HG02870 (cell line): ENCODE data around the gene PLEKHA7.
A peak's percentile ranks its signal among the peaks of the same experiment; 100 is the strongest.
"Not testable (repeated sequence)": the region's sequence is repeated elsewhere in the genome, so short reads cannot be mapped to it uniquely, and the experiment has no call there.

ENCODE experiments used
- ATAC-seq: cut with Tn5 transposase; IDR thresholded peaks from one replicate; pipeline ENCODE4 v1.9.1; 2021; ENCODE audit warnings: mild to moderate bottlenecking, moderate library complexity; ENCODE audit not compliant: unreplicated experiment

The PLEKHA7 gene

GRCh38 chr11:17012179-17012578, 2.0 kb downstream of the PLEKHA7 start:
- ATAC-seq, result no peak

DNA sequence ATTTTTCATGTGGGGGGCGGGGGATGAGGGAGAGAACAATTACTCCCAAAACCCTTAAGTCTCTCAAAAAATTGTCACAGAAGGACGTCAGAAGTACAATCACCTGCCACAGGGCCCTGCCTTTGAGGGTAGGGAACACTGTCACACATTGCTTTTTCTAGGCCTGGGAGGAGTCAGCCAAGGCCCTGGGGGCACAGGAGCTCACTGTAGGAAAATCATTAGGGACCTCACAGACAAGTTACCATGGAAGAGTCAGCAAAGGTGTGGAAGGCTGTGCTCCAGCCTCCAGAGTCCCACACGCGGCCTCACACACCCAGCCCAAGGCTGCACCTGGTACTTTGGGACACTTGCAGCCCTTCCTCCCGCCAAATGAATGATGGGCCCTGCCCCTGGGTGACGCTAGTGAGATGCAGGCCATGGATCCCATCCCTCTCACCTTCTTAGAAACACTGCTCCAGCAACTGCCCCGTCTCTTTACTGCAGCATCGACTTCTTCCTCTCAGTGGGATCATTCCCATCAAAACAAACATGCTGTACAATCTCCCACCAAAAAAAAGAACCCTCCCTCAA, 3.3 kb downstream of the PLEKHA7 start:
- ATAC-seq, result no peak

GRCh38 chr11:17008099-17008498, 6.1 kb downstream of the PLEKHA7 start:
- no peak for ATAC-seq

DNA sequence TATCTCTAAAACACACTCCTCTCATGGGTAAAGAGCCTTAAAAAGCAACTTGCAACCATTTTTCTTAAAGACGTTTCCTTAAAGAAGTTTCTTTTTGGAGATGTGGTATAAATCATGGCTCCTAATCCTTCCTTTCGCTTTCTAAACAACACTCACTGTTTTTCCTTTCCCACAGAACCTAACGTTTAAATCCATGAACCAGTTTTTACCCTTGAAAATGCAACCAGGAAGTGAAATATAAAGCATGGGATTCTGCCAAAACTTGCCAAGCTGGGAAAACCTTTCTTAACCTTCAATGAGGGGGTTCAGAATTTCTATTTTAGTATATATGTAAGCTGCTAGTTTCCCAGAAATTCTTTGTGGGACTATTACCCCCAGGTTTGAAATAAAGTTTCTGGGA, 8.6 kb downstream of the PLEKHA7 start:
- ATAC-seq, result no peak

- ATAC-seq, result no peak
These were observed 9.6 kb downstream of the PLEKHA7 start for GRCh38 chr11:17004486-17005148.

DNA sequence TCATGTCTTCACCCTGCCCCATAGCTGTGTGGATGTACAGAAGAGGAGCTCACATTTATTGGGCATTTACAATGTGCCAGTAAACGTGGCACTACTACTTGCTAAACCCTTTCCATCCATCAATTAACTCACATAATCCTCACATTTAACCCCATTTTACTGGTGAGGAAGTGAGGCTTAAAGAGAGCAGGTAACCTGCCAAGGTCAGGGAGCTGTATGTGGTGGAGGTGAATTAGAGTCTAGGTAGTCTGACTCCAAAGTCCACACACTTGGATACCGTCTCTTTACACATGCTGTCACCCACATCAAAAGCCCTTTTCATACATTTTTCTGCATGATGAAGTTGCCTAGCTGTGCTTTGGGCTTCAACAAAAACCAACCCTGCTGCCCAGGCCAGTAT, 10.8 kb downstream of the PLEKHA7 start:
- no peak for ATAC-seq

DNA sequence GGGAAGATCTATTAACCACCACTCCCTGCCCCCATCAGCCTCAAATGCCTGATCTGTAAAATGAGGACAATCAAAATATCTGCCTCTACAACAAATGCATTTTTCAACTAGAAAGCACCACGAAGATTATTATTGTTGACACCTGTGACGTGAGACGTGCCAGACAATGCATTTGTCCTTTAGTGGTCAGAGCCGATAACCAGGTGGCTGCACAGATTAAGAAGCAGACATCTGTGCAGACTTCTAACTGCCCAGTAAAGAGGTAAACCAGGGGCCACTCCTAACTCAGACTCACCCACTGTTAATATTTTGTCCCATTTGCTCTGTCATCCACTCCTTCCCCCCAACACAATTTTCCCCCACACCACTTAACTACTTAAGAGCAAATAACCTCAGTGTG, 11.7 kb downstream of the PLEKHA7 start:
- no peak for ATAC-seq

DNA sequence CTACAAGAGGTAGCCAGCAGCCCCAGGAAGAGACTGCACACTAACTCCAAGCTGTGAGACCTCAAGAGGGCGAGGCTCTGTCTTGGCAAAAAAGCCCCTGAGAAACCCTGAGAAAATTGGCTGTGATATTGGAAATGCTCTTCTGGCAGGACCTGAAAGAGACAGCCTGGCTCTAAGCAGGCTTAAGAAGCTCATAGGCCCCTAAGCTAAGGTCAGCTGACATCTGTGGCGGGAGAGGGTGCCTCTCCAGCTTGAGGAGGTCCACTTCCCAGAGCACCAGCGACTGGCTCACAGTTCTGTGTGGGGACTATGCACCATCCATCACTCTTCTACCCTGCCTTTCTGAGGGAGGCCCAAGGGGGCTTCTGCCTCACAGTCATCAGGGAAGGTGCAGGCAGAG, 12.4 kb downstream of the PLEKHA7 start:
- no peak for ATAC-seq

DNA sequence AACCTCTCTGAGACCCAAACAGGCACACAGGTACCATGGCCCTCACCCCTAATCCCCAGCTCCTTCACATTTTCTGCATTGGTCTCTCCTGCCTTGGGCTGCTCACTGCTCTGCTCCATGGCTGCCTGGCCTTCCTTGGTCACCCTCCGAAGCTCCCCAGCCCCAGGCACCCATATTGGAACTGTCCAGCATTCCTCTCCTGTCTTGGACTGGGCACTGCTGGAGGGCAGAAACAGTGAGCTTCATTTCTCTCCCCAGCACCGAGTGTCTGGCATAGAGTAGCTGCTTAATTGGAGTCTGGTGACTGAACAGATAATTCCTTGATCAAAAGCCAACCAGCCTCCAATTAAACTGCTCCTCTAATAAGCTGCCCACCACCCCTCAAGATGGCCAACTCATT, 13.2 kb downstream of the PLEKHA7 start:
- ATAC-seq, result no peak

- ATAC-seq, result not testable (repeated sequence)
These were observed 14.0 kb downstream of the PLEKHA7 start for GRCh38 chr11:17000253-17000652.

DNA sequence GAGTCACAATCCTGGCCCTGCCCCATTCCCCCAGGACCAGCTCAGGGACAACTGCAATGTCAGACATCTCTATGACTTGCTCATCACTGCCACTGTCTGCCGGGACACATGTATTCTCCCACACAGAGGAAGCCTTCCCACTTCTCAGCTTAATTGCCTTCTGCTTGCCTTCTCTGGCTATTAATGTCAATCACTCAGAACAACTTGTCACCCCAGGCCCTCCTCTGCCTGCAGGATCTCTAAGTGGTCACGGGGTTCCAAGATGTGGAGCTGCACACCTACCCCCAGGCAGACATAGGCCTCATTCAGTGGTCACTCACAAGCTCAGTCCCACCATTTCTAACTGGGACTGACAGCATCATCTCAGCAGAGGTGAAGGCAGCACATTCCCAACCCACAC, 15.1 kb downstream of the PLEKHA7 start:
- ATAC-seq, result no peak

GRCh38 chr11:16997624-16998023, 16.6 kb downstream of the PLEKHA7 start:
- no peak for ATAC-seq

DNA sequence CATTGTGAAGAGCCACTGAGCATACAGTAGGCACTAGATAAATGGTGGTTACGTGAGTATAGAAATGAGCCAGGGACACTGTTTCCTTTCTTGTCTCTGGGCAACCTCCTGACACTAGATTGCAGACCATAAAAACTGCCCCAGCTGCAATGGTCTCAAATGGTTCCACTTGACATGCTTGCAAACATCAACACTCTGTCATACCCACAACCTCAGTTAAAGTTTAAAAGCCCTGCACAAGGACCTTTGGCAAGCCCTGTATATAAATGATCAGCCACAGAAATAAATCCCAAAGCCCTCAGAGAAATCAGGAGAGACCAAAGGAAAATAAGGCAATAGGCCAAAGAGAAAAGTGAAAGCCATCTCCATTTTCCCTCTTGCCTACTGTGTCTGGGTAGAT, 20.7 kb downstream of the PLEKHA7 start:
- ATAC-seq, result no peak

DNA sequence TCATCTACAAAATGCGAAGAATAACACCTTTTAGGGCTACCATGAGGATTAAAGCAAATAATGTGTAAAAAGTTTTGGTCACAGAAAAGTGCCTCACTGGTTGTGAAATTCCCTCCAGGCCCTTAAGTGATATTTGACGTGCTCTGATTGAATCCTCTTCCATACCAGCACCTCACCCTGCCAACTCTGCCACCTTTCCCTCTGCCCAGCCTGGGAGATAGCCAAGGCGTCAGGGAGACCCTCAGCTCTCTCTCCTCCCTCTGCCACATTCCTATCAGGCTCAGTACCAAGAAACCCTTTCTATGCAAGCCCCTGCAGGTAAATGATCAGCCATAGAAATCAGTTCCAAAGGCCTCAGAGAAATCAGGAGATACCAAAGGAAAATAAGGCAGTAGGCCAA, 21.4 kb downstream of the PLEKHA7 start:
- no peak for ATAC-seq

GRCh38 chr11:16989554-16989953, 24.7 kb downstream of the PLEKHA7 start:
- ATAC-seq, result no peak

DNA sequence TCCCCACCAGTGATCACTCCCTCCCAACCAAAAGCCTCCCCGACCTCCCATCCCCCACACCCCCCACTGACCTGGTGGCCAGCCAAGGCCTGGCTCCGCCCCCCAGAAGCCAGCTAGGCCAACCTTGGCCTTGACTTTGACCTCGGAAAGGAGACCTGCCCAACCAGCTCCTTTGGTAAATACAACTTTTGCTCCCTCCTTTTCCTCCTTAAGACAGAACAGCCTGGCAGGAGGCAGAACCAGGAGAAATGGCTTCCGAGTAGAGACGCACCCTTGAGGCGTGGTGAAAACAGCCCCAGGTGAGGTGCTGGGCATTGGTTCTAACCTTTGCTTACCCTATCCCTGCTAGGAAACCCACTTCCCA, 27.0 kb downstream of the PLEKHA7 start:
- no peak for ATAC-seq

- ATAC-seq, result peak; percentile 94
These were observed 27.6 kb downstream of the PLEKHA7 start for GRCh38 chr11:16986434-16987204.

- no peak for ATAC-seq
These were observed 28.9 kb downstream of the PLEKHA7 start for GRCh38 chr11:16985297-16985696.

GRCh38 chr11:16984229-16984628, 30.0 kb downstream of the PLEKHA7 start:
- no peak for ATAC-seq

DNA sequence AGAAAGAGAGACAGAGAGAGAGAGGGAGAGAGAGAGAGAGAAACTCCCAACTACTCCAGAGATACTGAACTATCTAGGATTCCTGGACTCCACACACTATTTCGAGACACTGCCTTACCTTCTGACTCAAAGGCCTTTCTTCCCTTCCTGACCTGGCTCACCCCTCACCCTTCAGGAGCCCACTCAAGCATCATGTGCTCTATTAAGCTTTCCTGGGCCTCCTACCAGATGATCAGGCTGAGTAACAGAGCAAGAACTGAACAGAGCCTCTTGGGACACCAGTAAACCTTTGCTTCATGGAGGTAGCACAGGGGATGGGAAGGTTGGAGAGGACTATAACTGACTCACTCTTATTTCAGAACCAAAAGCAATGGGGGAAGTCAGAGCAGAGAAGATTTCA, 31.4 kb downstream of the PLEKHA7 start:
- no peak for ATAC-seq

GRCh38 chr11:16982256-16982671, 31.9 kb downstream of the PLEKHA7 start:
- ATAC-seq, result no peak

GRCh38 chr11:16981651-16982194, 32.5 kb downstream of the PLEKHA7 start:
- ATAC-seq, result no peak
